Medulla oblongata (tissue), 1 donor: ENCODE data around the gene SEMA3C.

Experiments
- DNase-seq: peaks from one replicate; pipeline ENCODE4 v3.0.0-alpha.2; 2015; ENCODE audit errors: extremely low spot score

SEMA3C gene

GRCh38 chr7:80736371-80737125, 182.3 kb downstream of the SEMA3C start:
- DNase-seq, result no peak

- DNase-seq, result no peak
Measured at GRCh38 chr7:80735330-80735729, 183.5 kb downstream of the SEMA3C start.

GRCh38 chr7:80734011-80734410, 184.8 kb downstream of the SEMA3C start:
- no peak for DNase-seq

DNA sequence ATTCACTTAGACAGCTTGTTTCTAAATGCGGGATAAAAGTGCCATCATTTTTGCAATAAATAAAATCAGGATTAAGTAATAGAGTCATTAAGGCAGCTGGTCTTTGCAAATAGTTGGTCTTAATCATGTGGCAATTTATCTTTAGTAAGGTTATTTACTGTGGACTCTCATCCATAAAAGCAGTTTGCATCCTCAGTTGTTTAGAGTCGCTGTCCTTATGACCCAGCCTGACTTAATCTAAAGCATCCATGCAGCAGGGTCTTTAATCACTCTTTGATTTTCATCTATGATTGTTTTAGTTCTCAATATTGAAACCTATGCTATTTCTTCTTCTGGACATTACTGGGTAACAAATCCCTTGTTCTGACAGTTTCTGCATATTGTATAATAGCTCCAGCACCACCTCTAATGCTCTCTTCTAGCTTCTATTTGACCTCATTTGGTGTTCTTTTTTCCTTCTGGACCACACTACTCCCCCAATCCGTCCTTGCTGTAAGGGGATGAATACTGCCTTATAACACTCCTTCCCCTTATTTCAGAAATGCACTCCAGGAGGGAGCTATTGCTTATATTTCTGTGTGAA, 185.4 kb downstream of the SEMA3C start:
- no peak for DNase-seq

DNA sequence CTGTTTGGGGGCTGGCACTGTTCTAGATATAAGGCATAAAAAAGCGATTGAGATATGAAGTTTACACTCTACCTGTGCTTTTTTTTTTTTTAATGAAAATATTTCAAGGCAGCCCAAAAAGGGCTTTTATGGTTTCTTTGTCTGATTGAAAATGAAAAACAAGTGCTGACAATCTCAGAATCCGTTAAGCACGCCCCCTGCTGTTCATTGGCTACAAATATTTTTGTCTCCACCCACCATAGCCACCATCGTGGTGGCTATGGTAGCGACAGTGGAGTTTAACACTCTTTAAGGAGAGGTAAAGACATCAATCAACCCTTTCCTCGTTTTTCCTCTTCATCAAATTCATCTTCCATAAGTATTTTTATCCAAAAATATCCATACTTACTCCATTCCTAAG, 186.2 kb downstream of the SEMA3C start:
- DNase-seq, result no peak

DNA sequence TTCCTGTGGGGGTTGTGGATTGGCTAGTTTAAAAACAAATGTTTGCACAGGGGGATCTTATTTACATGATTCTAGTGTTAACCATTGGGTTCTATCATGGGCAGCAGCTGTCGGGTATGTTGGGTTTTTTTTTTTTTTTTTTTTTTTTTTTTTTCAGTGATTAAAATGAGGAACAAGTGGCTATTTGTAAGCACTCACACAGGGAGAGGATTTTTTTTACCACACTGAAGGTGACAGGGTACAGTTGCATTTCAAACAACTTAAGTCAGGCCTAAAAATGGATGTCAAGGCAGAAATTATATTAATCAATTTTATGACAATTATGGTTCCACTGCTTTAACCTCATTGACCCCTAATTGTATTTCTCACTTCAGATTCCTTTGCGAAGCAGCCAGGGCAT, 187.6 kb downstream of the SEMA3C start:
- no peak for DNase-seq

DNA sequence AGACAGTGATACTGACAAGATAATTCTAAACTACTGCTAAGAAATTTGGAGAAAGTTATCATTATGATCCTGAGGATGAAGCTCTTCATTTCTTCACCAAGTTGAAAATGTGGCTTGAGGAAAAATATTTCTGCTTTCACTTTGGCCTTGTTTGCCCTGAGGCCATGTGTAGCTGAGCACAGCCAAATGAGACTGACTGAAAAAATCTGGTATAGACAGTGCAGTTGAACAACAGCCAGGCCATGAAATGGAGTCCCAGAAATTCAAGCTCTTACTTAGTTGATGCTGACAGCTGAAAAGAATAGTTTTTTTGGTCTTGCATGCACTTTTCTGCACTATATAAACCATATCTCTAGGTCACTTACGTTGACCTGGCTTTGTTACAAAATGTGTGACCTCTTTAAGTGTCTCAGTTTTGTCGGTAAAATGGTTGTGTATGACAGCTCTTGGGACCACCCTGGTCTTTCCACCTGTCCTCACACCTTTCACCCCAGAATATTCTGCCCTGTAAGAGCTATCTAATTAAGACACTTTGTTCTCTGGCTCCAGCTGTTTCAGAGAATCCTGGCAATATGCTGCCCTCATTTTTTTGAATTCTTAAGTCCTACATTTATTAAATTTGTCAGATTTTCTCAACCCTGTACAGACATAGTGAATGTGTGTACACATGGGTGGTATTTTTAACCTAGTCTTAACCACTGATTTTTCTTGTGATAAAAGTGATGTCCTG, 189.1 kb downstream of the SEMA3C start:
- DNase-seq, result no peak

- no peak for DNase-seq
Measured at GRCh38 chr7:80726666-80727065, 192.2 kb downstream of the SEMA3C start.

DNA sequence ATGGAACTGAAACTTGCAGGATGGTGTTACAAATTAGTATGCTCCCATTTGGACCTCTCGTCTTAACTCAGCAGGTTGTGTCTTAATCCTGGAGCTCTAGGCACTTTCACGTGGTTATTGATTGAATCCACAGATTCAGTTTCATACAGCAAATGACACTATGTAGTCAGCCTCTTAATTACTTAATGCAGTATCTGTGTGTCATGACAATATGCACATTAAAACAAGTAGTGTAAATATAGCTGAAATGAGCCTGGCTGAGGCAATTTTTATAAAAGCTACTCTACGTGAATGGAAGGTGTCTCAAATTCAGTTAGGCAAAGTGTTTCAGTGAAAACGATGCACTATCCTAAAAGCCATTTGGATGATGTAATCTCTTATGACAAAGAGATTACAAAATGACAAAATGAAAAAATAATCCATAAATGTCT, 193.7 kb downstream of the SEMA3C start:
- no peak for DNase-seq

- no peak for DNase-seq
Measured at GRCh38 chr7:80724249-80724871, 194.5 kb downstream of the SEMA3C start.

DNA sequence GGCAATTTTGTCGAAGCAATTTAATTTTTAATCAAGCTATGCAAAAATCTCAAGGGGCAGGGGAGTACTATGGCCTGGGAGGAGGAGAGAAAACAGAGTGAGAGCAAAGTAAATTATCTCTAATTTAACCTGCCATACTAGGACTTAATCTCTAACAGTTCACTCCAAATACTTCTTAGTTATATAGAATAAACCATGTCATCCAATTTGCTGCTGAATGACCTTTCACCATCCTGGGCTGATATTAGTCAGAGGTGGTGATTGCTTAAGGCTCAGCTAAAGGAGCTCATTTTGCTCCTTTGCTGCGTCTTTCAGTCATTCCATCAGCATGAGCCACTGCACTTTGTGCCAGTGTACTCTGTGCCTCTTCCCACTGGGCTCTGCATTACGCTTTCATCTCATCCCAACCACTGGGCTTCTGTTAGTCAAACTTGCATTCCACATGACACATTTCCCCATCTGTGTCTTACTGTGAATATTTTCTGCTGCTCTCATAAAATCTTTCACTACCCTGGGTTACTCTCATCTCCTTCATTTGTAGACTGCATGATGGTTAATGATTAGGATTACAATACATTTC, 196.1 kb downstream of the SEMA3C start:
- DNase-seq, result no peak

DNA sequence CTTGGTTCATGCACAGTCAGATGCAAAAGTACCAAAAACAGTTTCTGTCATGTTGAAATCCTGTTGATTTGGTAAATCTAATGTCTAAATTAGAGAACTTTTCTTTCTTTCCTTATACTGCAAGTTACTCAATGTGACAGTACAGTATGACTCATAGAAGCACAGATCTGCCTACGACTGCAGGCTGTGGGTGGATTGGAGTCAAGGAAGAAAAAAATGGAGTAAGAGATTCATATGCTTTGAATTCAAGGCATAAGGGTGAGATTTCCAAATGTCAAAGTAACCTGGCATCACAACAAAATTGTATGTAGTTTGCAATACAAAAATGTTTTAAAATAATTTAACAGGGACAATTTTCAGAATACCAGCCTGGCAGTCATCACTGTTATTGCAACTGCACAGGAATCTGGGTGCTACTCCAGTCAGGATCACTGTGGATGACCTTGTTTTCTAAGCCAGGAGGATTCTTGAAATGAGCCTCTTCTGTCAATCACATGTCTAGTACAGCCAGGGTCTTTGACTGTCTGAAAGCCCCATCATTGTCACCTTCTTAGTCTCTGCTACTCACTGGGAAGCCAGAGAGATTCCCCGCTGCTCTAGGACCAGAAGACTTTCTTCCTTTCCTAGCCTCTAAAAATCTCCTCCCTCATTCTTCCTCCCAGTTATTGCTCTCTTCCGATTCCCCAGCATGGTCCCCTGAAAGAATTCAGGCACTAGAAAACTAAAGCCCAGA, 196.8 kb downstream of the SEMA3C start:
- no peak for DNase-seq

GRCh38 chr7:80720146-80720545, 198.7 kb downstream of the SEMA3C start:
- DNase-seq, result no peak

DNA sequence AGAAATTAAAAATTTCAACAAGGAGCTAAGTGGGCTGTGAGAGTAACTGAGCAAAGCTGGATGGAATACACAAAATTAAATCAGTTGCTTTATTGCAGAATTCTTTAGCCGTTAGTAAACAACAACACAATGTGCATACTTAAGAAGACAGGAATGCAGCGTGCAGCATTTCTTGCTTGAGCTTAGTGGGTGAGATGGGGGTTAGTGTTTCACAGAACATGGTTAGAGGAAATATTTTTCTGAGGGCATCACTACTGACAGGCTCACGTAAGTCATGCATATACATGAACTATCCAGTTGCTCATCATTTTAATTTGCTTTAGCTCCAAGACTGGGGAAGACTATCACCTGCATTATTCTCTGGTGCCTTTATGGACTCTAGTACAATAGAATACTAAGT, 199.6 kb downstream of the SEMA3C start:
- no peak for DNase-seq

DNA sequence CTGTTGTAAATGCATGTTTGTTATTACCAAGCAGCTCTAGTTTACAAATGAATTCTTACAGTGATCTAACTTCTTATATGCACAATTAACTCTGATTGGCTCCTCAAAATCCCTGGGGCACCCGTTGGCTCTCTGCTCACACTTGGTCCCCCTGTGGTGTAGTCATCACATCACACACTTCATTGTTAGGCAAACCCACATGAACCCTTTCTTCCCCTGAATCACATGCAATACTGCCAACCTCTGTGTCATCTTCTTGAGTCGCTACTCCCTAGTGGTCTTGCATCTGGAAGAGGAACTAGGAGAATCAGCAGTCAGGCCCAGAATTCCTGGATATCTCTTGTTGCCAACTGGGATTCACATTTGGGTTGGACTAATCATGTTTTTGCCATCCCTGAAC, 207.3 kb downstream of the SEMA3C start:
- DNase-seq, result no peak

GRCh38 chr7:80708123-80708522, 210.7 kb downstream of the SEMA3C start:
- no peak for DNase-seq

DNA sequence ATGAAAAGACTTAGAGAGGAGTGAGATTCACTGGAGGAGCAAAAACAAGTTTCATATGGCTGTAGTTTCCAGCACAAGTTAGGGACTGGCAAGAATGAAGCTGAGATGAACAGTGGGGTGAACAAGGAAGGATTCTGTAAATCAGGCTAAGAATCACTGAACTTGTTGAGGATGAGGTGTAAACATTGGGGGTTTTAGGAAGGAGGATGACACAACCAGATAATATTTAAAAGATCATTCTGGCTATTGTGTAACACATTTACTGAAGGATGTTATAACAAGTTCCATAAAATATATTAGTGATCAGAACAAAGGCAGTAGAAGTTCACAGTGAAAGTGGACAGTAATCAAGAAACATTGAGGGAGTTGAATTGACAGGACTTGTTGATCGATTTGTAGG, 211.5 kb downstream of the SEMA3C start:
- no peak for DNase-seq

- no peak for DNase-seq
Measured at GRCh38 chr7:80705130-80705781, 213.6 kb downstream of the SEMA3C start.

GRCh38 chr7:80703272-80703671, 215.6 kb downstream of the SEMA3C start:
- no peak for DNase-seq

- DNase-seq, result no peak
Measured at GRCh38 chr7:80699721-80700256, 219.1 kb downstream of the SEMA3C start.
